GM23338 (cell line): Measurements from ENCODE around the gene TNFRSF17. TPM values are rescaled to one million over a fixed set of nuclear protein-coding genes. Genes with fewer than 3 reads are reported as not detected.

Experiments used
- ATAC-seq: fragments of 200-7000 bp; cut with Tn5 transposase; 3 replicates; pipeline ENCODE4 v1.9.1; 2020
- DNase-seq: peaks from one replicate; pipeline ENCODE4 v3.0.0-alpha.2; 2015; ENCODE audit warnings: low spot score
- H2AFZ ChIP-seq: fragments of 200-600 bp; sonication (generic); 2 replicates; pipeline ENCODE4 v1.8.0; 2016; ENCODE audit warnings: antibody characterized with exemption, mild to moderate bottlenecking, moderate library complexity
- H3F3A ChIP-seq: fragments of 200-600 bp; sonication (generic); replicated peaks from 2 replicates; pipeline ENCODE4 v1.8.0; 2017; ENCODE audit warnings: antibody characterized with exemption, mixed run types, low read depth
- H3K27ac ChIP-seq: fragments of 200-600 bp; sonication (generic); 2 replicates; pipeline ENCODE4 v1.6.1; 2016; ENCODE audit warnings: low read depth
- H3K27me3 ChIP-seq: fragments of 200-600 bp; sonication (generic); 2 replicates; pipeline ENCODE4 v1.8.0; 2016; ENCODE audit warnings: mild to moderate bottlenecking, mixed run types, moderate library complexity; ENCODE audit not compliant: insufficient read depth
- H3K36me3 ChIP-seq: fragments of 200-600 bp; sonication (generic); 2 replicates; pipeline ENCODE4 v1.8.0; 2016; ENCODE audit warnings: mild to moderate bottlenecking; ENCODE audit not compliant: insufficient read depth
- H3K4me1 ChIP-seq: fragments of 200-600 bp; sonication (generic); 2 replicates; pipeline ENCODE4 v1.8.0; 2016; ENCODE audit warnings: mild to moderate bottlenecking, moderate library complexity; ENCODE audit not compliant: insufficient read depth
- H3K4me2 ChIP-seq: fragments of 200-600 bp; sonication (generic); 2 replicates; pipeline ENCODE4 v1.7.1; 2017; ENCODE audit warnings: mixed run types
- H3K4me3 ChIP-seq: fragments of 200-600 bp; sonication (generic); 2 replicates; pipeline ENCODE4 v1.6.1; 2016; ENCODE audit warnings: mixed run types
- H3K79me2 ChIP-seq: fragments of 200-600 bp; sonication (generic); replicated peaks from 2 replicates; pipeline ENCODE4 v1.8.0; 2017; ENCODE audit warnings: mild to moderate bottlenecking; ENCODE audit not compliant: insufficient read depth
- H3K9me2 ChIP-seq: fragments of 200-600 bp; sonication (generic); 2 replicates; pipeline ENCODE4 v1.8.0; 2017; ENCODE audit not compliant: insufficient read depth
- H4K20me1 ChIP-seq: fragments of 200-600 bp; sonication (generic); replicated peaks from 2 replicates; pipeline ENCODE4 v1.8.0; 2017; ENCODE audit warnings: mild to moderate bottlenecking; ENCODE audit not compliant: insufficient read depth
- H3K27ac Mint-ChIP-seq: 2 replicates; pipeline ENCODE4 v1.8.0; 2020; ENCODE audit warnings: inconsistent platforms, mild to moderate bottlenecking, moderate library complexity, mixed read lengths
- H3K27me3 Mint-ChIP-seq: 3 replicates; pipeline ENCODE4 v1.8.0; 2022; ENCODE audit warnings: low read depth, mild to moderate bottlenecking, moderate library complexity, mixed read lengths, inconsistent platforms; ENCODE audit not compliant: insufficient read depth, poor library complexity
- H3K36me3 Mint-ChIP-seq: 3 replicates; pipeline ENCODE4 v1.8.0; 2021; ENCODE audit warnings: low read depth, mild to moderate bottlenecking, inconsistent platforms, moderate library complexity, mixed read lengths
- H3K4me1 Mint-ChIP-seq: 3 replicates; pipeline ENCODE4 v1.8.0; 2020; ENCODE audit warnings: mild to moderate bottlenecking, inconsistent platforms, mixed read lengths
- H3K4me3 Mint-ChIP-seq: 3 replicates; pipeline ENCODE4 v1.8.0; 2021; ENCODE audit warnings: moderate library complexity, mild to moderate bottlenecking, inconsistent platforms, mixed read lengths
- H3K9me3 Mint-ChIP-seq: 3 replicates; pipeline ENCODE4 v1.8.0; 2020; ENCODE audit warnings: moderate library complexity, mild to moderate bottlenecking, inconsistent platforms, mixed read lengths
- CREB1 ChIP-seq: fragments of 250-450 bp; sonication (Bioruptor Pico); IDR thresholded peaks from 2 replicates; pipeline ENCODE4 v1.5.0; 2020; ENCODE audit warnings: low read depth, mild to moderate bottlenecking, moderate library complexity
- EZH2 ChIP-seq: fragments of 200-600 bp; sonication (generic); IDR thresholded peaks from one replicate; pipeline ENCODE4 v1.8.0; 2017; ENCODE audit warnings: antibody characterized with exemption, mild to moderate bottlenecking, low read depth; ENCODE audit not compliant: unreplicated experiment
- POLR2AphosphoS5 ChIP-seq: IDR thresholded peaks from 2 replicates; pipeline ENCODE4 v1.6.1; 2016; ENCODE audit warnings: antibody characterized with exemption, low read depth
- ZNF114 ChIP-seq: fragments of 250-450 bp; sonication (Bioruptor Pico); IDR thresholded peaks from 2 replicates; pipeline ENCODE4 v1.5.0; 2020; ENCODE audit warnings: mild to moderate bottlenecking, moderate library complexity
- polyA plus RNA-seq: library from polyadenylated mRNA; unstranded; fragments of >200 nt; fragmentation: Nextera tagmentation; extraction: Ambion mirVana; gene quantifications from 2 replicates; pipeline ENCODE4 v1.2.1, GENCODE V29; 2016
- total RNA-seq: library from RNA; depleted of rRNA; stranded (reverse); fragments of >200 nt; shearing (Covaris generic); gene quantifications from 2 replicates; pipeline ENCODE4 v1.2.3, GENCODE V29; 2014
- TF ChIP-seq, protein P1 (sequence below): fragments of 250-450 bp; sonication (Bioruptor Pico); IDR thresholded peaks from 2 replicates; pipeline ENCODE4 v1.5.0; 2020; ENCODE audit warnings: mild to moderate bottlenecking, moderate library complexity
- TF ChIP-seq, protein P2 (sequence below): IDR thresholded peaks from 2 replicates; pipeline ENCODE4 v1.6.1; 2016; ENCODE audit warnings: antibody characterized with exemption

Gene TNFRSF17
- total and polyA plus RNA-seq, 2 experiments from 2014 or later: not detected

DNA sequence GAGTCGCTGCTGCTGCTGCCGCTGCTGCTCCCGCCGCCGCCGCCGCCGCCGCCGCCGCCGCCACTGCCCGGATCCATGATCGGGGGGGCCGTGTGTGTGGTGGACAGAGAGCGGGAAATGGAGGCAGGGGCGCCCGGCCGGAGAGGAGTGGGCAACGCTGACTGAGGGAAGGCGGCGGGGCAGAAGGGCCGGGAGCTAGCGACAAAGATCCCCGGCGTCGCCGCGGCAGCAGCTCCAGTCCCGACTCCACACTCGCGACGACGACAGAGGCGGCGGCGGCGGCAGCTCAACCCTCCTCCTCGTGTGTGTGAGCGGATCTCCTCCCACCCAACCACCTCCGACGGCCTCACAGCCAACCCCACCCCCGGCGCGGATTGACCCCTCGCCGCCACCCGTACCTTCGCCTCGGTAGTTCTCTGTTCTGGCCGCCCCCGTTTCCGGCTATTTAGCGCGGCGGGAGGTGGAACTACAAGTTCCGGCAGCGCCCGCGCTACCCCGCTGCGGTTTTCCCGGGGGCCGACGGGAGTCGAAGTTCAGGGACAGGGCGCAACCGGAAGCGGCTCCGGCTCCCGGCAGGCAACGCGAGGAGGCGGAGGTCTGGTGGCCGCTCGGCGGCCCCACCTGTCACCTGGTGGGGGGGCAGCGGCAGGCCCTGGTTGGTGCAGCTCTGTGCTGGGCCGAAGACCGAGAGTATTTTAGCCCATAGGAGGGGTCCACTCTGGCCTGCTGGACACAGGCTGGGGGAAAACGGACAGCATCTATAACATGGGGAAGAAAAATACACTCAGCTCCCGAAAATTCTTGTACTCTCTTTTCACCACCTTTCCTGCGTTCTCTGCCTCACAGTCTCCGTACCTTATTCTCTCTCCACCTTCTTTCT, 49.1 kb upstream of the TNFRSF17 start, which contains the start of gene GSPT1:
Gene GSPT1 (minus strand): TSS at position 313 of the 880 bp plus-strand sequence. CDS start 236 bp downstream, at position 77.
- H3K4me1 Mint-ChIP-seq: peaks cover 25% of the 10 kb centered on the region
- H3K4me3 Mint-ChIP-seq: peak within 1 kb of the TSS; percentile 94
- peaks cover 8% of the 10 kb centered on the region; the same call in 1 of the 3 replicates for H3K36me3 Mint-ChIP-seq
- peak; percentile 95 for ATAC-seq
- Histone ChIP-seq H4K20me1 (peaks cover 37% of the 10 kb centered on the region), H3K27me3 (no peaks in the 10 kb centered on the region), H3K9me2 (no peaks in the 10 kb centered on the region), H3K36me3 (no peaks in the 10 kb centered on the region), H3K4me1 (peaks cover 25% of the 10 kb centered on the region), H3K79me2 (peaks cover 41% of the 10 kb centered on the region), H3K4me3 (peak within 1 kb of the TSS; percentile 71), H3K4me2 (peak within 1 kb of the TSS; percentile 98), H2AFZ (peak within 1 kb of the TSS; percentile 84), H3F3A (peaks cover 8% of the 10 kb centered on the region; the same call in 1 of the 2 replicates), H3K27ac (peak within 1 kb of the TSS; percentile 16; the same call in 1 of the 2 replicates)
- TF ChIP-seq, protein P1, sequence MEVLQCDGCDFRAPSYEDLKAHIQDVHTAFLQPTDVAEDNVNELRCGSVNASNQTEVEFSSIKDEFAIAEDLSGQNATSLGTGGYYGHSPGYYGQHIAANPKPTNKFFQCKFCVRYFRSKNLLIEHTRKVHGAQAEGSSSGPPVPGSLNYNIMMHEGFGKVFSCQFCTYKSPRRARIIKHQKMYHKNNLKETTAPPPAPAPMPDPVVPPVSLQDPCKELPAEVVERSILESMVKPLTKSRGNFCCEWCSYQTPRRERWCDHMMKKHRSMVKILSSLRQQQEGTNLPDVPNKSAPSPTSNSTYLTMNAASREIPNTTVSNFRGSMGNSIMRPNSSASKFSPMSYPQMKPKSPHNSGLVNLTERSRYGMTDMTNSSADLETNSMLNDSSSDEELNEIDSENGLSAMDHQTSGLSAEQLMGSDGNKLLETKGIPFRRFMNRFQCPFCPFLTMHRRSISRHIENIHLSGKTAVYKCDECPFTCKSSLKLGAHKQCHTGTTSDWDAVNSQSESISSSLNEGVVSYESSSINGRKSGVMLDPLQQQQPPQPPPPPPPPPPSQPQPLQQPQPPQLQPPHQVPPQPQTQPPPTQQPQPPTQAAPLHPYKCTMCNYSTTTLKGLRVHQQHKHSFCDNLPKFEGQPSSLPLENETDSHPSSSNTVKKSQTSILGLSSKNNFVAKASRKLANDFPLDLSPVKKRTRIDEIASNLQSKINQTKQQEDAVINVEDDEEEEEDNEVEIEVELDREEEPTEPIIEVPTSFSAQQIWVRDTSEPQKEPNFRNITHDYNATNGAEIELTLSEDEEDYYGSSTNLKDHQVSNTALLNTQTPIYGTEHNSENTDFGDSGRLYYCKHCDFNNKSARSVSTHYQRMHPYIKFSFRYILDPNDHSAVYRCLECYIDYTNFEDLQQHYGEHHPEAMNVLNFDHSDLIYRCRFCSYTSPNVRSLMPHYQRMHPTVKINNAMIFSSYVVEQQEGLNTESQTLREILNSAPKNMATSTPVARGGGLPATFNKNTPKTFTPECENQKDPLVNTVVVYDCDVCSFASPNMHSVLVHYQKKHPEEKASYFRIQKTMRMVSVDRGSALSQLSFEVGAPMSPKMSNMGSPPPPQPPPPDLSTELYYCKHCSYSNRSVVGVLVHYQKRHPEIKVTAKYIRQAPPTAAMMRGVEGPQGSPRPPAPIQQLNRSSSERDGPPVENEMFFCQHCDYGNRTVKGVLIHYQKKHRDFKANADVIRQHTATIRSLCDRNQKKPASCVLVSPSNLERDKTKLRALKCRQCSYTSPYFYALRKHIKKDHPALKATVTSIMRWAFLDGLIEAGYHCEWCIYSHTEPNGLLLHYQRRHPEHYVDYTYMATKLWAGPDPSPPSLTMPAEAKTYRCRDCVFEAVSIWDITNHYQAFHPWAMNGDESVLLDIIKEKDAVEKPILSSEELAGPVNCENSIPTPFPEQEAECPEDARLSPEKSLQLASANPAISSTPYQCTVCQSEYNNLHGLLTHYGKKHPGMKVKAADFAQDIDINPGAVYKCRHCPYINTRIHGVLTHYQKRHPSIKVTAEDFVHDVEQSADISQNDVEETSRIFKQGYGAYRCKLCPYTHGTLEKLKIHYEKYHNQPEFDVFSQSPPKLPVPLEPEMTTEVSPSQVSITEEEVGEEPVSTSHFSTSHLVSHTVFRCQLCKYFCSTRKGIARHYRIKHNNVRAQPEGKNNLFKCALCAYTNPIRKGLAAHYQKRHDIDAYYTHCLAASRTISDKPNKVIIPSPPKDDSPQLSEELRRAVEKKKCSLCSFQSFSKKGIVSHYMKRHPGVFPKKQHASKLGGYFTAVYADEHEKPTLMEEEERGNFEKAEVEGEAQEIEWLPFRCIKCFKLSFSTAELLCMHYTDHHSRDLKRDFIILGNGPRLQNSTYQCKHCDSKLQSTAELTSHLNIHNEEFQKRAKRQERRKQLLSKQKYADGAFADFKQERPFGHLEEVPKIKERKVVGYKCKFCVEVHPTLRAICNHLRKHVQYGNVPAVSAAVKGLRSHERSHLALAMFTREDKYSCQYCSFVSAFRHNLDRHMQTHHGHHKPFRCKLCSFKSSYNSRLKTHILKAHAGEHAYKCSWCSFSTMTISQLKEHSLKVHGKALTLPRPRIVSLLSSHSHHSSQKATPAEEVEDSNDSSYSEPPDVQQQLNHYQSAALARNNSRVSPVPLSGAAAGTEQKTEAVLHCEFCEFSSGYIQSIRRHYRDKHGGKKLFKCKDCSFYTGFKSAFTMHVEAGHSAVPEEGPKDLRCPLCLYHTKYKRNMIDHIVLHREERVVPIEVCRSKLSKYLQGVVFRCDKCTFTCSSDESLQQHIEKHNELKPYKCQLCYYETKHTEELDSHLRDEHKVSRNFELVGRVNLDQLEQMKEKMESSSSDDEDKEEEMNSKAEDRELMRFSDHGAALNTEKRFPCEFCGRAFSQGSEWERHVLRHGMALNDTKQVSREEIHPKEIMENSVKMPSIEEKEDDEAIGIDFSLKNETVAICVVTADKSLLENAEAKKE (CRISPR knock-in tag): no peak
- TF ChIP-seq, protein P2, sequence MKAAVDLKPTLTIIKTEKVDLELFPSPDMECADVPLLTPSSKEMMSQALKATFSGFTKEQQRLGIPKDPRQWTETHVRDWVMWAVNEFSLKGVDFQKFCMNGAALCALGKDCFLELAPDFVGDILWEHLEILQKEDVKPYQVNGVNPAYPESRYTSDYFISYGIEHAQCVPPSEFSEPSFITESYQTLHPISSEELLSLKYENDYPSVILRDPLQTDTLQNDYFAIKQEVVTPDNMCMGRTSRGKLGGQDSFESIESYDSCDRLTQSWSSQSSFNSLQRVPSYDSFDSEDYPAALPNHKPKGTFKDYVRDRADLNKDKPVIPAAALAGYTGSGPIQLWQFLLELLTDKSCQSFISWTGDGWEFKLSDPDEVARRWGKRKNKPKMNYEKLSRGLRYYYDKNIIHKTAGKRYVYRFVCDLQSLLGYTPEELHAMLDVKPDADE: peak; percentile 99
- no peak for TF ChIP-seq EZH2
- TF ChIP-seq CREB1 (CRISPR knock-in tag): peak; percentile 79
- TF ChIP-seq POLR2AphosphoS5: peak; percentile 93
- no peak for TF ChIP-seq ZNF114 (CRISPR knock-in tag)
- H3K9me3 Mint-ChIP-seq: no peaks in the 10 kb centered on the region
- peak; percentile 99 for DNase-seq
- peaks cover 9% of the 10 kb centered on the region for H3K27me3 Mint-ChIP-seq
- H3K27ac Mint-ChIP-seq: peak within 1 kb of the TSS; percentile 77
